GM12864 (cell line): ENCODE measurements around the gene GALNT18.

Experiments used
- DNase-seq: peaks from one replicate; pipeline ENCODE4 v3.0.0-alpha.2; 2011; ENCODE audit warnings: low read depth
- H3K4me3 ChIP-seq: 2 replicates; pipeline ENCODE4 v1.5.1; 2011; ENCODE audit warnings: mild to moderate bottlenecking, low read depth, low read length, control low read depth
- CTCF ChIP-seq: IDR thresholded peaks from 2 replicates; pipeline ENCODE4 v1.5.1; 2011; ENCODE audit warnings: low read depth, mild to moderate bottlenecking, moderate library complexity, low read length, control low read depth, inconsistent platforms; ENCODE audit errors: missing control alignments

GALNT18 gene

GRCh38 chr11:11583801-11584529 lies 37.8 kb downstream of the GALNT18 start:
- DNase-seq: no peak
- no peak overlapping the region for H3K4me3 ChIP-seq
- TF ChIP-seq CTCF: no peak

- no peak for TF ChIP-seq CTCF
- no peak overlapping the region for H3K4me3 ChIP-seq
- DNase-seq: no peak
Observed at GRCh38 chr11:11582011-11582701, 39.6 kb downstream of the GALNT18 start.

GRCh38 chr11:11581481-11581880 lies 40.3 kb downstream of the GALNT18 start:
- TF ChIP-seq CTCF: no peak
- no peak for DNase-seq
- H3K4me3 ChIP-seq: no peak overlapping the region

GRCh38 chr11:11580841-11581411 lies 40.9 kb downstream of the GALNT18 start:
- DNase-seq: no peak
- TF ChIP-seq CTCF: no peak
- no peak overlapping the region for H3K4me3 ChIP-seq

GRCh38 chr11:11580012-11580411 lies 41.8 kb downstream of the GALNT18 start:
- TF ChIP-seq CTCF: no peak
- DNase-seq: no peak
- no peak overlapping the region for H3K4me3 ChIP-seq

GRCh38 chr11:11579012-11579988 lies 42.5 kb downstream of the GALNT18 start:
- H3K4me3 ChIP-seq: no peak overlapping the region
- TF ChIP-seq CTCF: no peak
- DNase-seq: no peak
